ENCODE data around the gene APBA1.

Gene APBA1

DNA sequence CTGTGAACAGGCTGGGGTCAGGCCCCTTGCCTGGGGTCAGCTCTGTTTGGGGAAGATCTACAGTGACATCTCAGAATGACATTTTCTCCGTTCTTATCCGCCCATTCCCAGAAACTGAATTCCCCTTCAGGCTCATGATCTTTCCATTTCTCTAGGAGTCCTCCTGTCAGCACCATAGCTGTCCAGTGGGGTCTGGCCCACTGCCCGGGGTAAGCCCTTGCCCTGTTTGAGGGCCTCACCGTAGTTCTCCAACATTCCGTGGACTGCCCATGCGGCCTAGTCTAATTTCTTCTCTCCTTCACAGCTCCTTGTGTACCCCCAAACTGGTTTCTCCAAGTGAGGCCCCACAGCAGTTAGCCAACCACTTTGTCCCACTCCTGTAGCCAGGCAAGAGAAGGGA is 278.7 kb downstream of the APBA1 start:
- no peak overlapping the region for H3K4me3 ChIP-seq (ENCODE audit: low read depth, low read length)
- TF ChIP-seq, protein P1, sequence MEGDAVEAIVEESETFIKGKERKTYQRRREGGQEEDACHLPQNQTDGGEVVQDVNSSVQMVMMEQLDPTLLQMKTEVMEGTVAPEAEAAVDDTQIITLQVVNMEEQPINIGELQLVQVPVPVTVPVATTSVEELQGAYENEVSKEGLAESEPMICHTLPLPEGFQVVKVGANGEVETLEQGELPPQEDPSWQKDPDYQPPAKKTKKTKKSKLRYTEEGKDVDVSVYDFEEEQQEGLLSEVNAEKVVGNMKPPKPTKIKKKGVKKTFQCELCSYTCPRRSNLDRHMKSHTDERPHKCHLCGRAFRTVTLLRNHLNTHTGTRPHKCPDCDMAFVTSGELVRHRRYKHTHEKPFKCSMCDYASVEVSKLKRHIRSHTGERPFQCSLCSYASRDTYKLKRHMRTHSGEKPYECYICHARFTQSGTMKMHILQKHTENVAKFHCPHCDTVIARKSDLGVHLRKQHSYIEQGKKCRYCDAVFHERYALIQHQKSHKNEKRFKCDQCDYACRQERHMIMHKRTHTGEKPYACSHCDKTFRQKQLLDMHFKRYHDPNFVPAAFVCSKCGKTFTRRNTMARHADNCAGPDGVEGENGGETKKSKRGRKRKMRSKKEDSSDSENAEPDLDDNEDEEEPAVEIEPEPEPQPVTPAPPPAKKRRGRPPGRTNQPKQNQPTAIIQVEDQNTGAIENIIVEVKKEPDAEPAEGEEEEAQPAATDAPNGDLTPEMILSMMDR (IDR thresholded peaks at IDR 0.05; ENCODE audit: insufficient read depth, low read depth, low read length, missing control alignments), result no peak
- no peak for DNase-seq (ENCODE audit: low read depth)

DNA sequence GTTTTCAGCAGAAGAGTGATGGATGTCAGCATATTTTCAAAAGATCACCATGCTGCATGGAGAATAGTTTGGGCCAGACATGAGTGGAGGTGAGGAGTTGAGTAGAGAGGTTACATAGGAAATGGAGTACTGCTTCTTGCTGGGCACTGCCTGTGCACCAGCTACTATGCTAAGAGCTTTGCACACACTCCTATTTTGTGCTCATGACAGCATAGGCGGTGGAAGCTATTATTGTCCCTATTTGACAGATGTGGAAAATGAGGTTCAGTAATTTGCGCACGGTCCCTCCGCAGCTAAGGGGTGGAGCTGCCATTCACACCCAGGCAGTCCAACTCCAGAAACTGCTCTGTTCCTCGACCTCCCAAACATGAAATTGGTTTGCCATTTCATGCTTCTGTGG is 279.3 kb downstream of the APBA1 start:
- TF ChIP-seq, protein P1 (IDR thresholded peaks at IDR 0.05; ENCODE audit: insufficient read depth, low read depth, low read length, missing control alignments), result no peak
- DNase-seq (ENCODE audit: low read depth), result no peak
- H3K4me3 ChIP-seq (ENCODE audit: low read depth, low read length), result no peak overlapping the region

DNA sequence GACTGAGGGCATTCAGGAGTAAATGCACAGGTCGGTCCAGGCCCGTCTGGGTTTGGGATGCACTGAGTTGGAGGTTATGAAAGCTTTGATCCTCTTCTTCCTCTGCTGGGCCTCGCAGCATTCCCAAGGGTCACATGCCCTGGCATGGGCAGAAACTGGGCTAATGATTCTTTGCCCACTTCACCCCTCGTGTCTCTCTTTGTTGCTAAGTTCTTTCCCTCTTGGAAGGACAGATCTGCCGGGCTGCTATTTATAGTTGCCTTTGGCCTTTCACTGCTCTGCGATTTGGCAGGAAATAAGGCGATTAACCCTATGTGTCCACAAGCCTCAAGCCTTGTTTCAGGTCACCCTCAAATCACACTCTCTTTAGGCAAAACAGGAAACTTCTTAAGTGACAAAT is 280.2 kb downstream of the APBA1 start:
- no peak for DNase-seq (ENCODE audit: low read depth)
- TF ChIP-seq, protein P1 (IDR thresholded peaks at IDR 0.05; ENCODE audit: insufficient read depth, low read depth, low read length, missing control alignments), result no peak
- H3K4me3 ChIP-seq (ENCODE audit: low read depth, low read length), result no peak overlapping the region

DNA sequence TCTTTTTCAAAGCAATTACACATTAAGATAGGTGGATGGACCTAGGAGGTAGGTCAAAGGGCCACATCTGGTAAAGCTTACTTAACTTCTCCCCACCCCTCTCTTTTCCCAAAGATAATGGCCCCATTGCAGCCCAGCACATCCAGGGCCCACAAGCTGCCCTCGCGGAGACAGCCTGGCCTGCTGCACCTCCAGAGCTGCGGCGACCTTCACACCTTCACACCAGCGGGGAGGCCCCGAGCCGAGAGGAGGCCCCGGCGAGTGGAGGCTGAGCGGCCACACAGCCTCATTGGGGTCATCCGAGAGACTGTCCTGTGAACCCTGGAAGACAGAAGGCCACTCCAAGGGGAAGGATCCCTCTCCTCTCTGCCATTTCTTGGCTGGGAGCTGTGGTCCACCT is 280.7 kb downstream of the APBA1 start:
- TF ChIP-seq, protein P1 (IDR thresholded peaks at IDR 0.05; ENCODE audit: insufficient read depth, low read depth, low read length, missing control alignments), result no peak
- no peak overlapping the region for H3K4me3 ChIP-seq (ENCODE audit: low read depth, low read length)
- DNase-seq (ENCODE audit: low read depth), result no peak

DNA sequence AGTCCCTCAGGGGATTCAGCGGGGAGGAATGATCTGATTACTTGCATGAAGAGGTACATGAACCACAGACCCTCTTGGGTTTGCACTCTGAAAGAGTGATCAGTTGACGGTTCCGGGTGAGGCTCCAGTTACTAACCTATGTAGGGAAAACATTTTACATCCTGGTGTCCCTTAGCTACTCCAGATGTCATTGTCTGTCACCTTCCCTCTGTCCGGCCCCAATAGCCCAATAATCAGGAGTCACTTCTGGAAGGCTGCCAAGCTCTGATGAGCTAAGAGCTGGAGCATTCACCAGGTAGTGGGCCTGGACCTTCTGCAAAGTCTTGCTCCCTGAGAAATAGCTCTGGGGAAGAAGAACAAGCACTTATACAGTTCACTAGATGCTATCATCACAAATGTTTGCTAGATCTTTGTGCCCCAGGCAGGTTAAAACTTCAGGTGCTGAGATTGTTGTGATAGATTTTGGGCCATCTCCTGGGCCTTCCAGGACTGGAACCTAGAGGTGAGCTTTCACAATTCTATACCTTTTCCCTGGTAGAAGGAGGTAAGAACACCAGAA is 282.7 kb downstream of the APBA1 start:
- no peak overlapping the region for H3K4me3 ChIP-seq (ENCODE audit: low read depth, low read length)
- DNase-seq (ENCODE audit: low read depth), result no peak
- TF ChIP-seq, protein P1 (IDR thresholded peaks at IDR 0.05; ENCODE audit: insufficient read depth, low read depth, low read length, missing control alignments), result no peak

DNA sequence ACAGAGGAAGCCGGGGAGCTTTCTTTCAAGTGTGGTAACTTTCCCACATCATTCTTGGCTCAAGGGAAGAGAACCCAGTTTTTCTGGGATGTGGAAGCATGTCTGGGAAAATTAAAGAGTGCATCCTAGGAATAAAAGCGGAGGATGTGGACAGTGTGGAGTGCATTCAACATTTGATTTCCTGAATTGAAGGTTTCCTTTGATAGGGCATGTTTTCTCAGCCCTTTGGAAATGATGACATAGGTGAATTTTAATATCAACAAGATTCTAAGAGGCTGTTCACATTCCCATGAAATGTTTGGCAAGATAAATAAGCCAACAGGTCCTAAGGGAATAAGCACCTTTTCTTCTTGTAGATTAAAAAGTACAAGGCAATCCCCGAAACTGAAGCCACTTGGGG is 283.6 kb downstream of the APBA1 start:
- no peak for DNase-seq (ENCODE audit: low read depth)
- TF ChIP-seq, protein P1 (IDR thresholded peaks at IDR 0.05; ENCODE audit: insufficient read depth, low read depth, low read length, missing control alignments), result no peak
- no peak overlapping the region for H3K4me3 ChIP-seq (ENCODE audit: low read depth, low read length)

DNA sequence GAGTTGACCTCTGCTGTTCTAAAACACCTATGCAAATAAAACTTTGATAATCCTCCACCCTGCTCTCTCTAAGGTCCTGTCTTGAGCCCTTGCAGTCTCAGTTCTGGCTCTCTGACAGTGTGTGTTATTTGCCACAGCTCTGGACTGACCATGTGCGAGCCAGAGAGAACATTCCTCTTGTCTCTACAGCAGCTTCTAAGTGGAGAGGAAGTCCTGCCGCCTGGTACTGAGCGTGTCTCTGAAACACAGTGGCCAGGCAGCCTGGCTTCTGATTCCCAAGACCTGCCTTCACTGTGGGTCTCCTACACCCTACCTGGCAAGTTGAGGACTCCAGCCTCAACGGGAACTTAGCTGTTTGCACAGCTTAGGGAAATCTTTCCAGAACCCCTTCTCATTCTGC is 285.5 kb downstream of the APBA1 start:
- TF ChIP-seq, protein P1 (IDR thresholded peaks at IDR 0.05; ENCODE audit: insufficient read depth, low read depth, low read length, missing control alignments), result no peak
- H3K4me3 ChIP-seq (ENCODE audit: low read depth, low read length), result no peak overlapping the region
- DNase-seq (ENCODE audit: low read depth), result no peak

All from GM12865 (cell line).